Posterior cingulate gyrus (tissue), 11 donors: ENCODE measurements around the gene ATP6V0A1.

ENCODE experiments used
- DNase-seq, 10 donors: peaks; one replicate each; pipeline versions ENCODE4 v3.0.0 to v3.0.0-alpha.2; 2020 to 2021; ENCODE audit warnings: mixed read lengths in 3 of 10
- intact Hi-C: fragments of 100-400 bp; cut with DNase I; formaldehyde crosslinking; loops from one replicate; pipeline ENCODE4 v1.15.1; 2023

The ATP6V0A1 gene

DNA sequence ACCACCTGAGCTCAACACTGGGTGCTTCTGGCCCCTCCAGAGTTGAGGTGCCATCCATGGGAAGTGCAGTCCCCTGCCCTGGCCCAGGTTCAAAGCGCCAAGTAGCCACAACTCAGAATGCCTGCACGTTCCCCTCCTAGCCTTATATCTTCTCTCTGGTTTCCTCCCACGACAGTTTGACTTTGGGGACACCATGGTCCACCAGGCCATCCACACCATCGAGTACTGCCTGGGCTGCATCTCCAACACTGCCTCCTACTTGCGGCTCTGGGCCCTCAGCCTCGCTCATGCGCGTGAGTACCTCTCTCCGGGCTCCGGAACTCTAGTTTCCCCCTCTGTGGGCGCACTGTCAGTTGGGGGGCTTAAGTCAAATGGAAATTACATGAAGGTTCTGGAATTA lies 55.0 kb downstream of the ATP6V0A1 start:
- peak in 1 of 10 donors; percentile 49 for DNase-seq
- intact Hi-C loops: loop anchor here (10.0 kb wide), 1 partner anchor 49 kb away; no protein-coding TSS in a partner anchor

DNA sequence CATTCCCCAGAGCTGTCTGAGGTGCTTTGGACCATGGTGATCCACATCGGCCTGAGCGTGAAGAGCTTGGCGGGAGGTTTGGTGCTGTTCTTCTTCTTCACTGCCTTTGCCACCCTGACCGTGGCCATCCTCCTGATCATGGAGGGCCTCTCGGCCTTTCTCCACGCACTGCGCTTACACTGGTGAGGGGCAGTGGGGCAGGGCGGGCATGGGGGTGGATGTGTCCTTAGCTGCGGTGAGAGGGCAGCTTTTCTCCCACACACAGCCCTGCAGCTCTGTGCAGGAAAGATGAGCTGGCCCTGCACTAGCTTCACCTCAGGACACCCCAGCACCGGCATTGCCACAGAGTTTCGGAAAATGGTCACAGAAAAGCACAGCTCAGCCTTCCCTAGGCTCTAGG lies 55.6 kb downstream of the ATP6V0A1 start:
- peak in 2 of 10 donors; percentile 31 to 38 for DNase-seq
- intact Hi-C loops: loop anchor here (10.0 kb wide), 1 partner anchor 49 kb away; no protein-coding TSS in a partner anchor

DNA sequence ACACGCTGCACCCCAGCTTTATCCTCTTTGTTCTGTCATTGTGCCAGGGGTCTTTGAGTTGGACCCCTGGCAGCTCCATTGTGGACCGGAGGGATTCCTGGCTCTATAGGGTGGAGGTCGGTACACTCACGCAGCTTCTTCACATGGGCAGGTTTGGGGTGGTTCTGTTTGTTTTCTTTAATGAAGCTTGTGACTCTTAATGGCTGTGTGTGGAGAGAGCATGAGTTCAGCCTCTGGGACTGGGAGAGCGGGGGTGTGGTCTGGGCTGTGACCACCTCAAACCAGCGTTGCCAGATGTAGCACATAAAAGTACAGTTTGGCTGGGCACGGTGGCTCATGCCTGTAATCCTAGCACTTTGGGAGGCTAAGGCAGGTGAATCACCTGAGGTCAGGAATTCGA lies 56.2 kb downstream of the ATP6V0A1 start:
- intact Hi-C loops: loop anchor here (10.0 kb wide), 1 partner anchor 50 kb away; no protein-coding TSS in a partner anchor

DNA sequence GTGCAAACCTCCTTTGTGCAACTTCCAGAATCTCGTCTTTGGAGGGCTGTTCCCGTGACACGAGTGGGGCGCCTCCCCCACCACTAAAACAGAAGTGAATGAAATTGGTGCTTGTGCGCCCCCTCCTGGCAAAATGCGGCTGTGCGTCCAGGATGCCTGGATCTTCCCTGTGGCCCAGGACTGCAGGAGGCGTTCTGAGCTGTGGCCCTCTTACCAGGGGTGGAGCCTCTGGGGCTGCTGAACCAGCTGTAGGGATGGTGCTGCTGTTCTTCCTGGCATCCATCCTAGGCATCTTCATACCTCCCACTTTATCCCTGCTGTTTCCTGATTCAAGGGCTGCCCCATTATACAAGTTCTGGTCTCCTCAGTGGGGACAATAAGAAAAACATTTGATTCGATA lies 58.8 kb downstream of the ATP6V0A1 start:
- intact Hi-C loops: loop anchor here (10.0 kb wide), 1 partner anchor 53 kb away; no protein-coding TSS in a partner anchor
- DNase-seq: peak; percentile 58 to 97 (median 83)

More for the DNA sequence above, 56.2 kb downstream of the ATP6V0A1 start:
- peak in 2 of 10 donors; percentile 5 to 19 for DNase-seq

DNA sequence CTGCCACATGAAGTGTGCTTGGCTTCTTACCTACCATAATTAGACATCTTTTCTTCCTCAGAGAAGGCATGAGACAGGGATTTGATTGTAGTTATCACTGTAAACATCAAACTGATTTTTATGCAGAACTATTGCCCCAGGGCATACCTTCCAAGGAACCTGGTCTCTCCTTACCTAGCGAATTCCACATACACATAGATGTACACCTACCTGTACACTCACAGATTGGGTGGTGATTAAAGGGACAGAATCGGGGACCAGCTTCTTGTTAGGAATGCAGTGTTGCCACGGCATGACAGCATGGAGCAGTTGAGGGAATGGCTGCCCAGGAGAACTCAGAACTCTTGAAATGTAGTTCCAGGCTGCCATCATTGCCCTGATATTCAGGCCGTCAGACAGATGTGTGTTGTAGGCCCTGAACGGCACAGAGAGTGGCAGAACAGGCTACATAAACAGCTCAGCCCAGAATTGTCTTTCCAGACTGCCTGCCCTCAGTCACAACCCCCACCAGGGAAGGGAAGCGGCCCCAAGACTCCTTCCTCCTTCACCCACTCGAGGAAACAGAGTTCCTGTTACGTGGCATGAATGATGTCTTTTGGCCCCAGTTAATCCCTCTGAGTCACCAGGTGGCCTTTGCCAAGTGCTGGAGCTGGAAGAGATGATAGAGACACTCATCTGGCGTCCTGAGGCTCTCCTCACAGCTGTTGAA lies 59.5 kb downstream of the ATP6V0A1 start:
- DNase-seq: peak in 5 of 10 donors; percentile 17 to 90 (median 54)
- intact Hi-C loops: loop anchor here (10.0 kb wide), 1 partner anchor 53 kb away; no protein-coding TSS in a partner anchor

DNA sequence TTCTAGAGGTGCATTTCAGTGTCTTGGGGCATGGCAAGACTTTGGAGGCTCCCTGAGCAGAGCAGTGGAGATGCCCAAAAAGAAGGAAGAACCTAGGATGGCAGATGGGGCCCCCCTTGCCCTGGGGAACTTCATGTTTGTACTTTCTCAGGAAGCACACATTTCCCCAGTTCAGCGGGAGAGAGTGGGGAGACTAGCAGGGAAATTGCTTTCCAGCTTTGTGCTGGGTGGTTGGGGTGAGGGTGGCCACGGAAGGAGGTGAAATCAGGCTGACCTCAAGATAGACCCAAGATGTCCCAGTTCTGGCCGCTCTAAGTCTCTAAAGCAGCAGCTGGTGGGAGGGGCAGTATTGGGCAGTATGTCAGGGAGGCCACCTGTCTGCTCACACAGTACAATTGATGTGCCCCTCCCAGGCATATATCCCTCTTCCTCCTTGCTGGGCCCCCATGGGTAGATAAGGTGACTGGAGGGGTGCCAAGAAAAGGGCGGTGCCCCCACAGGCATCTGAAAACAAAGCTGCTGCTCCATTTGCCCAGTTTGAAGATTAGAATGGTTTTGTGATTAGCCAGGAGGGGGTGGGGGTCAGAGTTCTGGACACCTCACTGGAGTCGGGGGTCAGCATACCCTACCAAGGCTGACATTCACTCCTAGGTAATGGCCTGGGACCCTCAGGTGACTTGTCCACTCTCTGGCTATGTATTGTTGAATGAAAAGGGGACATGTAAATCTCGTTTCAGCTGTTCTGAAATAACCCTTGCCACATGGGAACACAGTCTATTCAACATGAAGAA lies 60.3 kb downstream of the ATP6V0A1 start:
- DNase-seq: peak in 1 of 10 donors; percentile 78
- intact Hi-C loops: loop anchor here (10.0 kb wide), 1 partner anchor 54 kb away; no protein-coding TSS in a partner anchor

DNA sequence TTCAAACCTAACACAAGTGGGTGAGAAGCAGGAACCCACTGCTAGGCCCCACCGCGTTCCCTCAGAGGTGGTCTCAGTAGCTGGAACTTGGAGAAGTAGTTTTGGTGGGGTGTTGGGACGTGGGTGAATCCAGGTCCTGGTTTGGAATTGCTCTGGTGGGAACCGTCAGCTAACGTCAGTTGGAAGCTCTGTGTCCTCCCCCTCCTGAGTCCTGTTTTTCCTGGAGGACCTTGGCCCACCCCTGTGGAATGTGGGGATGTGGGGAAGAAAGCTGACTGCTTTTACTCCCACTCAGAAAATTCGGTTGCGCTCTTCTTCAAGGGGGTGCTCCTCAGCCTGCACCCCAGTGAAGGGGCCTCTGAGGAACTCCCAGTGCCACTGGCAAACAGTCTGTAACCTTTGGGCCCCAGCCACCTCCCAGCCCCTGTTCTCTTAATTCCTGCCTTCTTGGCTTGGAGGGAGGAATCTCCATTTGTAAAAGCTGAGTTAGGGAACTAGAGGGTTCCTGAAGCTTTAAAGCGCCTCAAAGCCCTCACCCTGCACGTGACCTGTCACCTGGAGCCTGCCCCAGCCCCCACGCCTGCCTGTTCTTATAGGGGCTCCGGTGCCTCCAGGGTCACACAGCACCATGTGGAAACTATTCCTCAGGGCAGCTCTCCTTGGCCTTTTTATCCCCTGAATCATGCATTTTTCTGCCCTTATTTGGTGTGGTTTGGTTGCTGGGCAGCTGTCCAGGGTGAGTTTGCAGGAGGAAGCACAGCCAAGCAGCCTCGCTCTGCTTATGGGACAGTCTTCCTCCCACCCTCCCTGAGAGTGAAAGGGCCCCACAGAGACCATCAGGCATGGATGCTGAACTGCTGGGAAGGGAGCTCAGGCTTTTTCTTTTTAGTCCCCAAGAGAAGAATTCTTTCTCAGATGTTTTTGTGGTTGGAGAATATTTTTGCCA lies 61.1 kb downstream of the ATP6V0A1 start:
- intact Hi-C loops: loop anchor here (5.0 to 10.0 kb wide), 3 partner anchors 55 to 208 kb away; no protein-coding TSS in a partner anchor
- DNase-seq: peak; percentile 64 to 94 (median 70)

DNA sequence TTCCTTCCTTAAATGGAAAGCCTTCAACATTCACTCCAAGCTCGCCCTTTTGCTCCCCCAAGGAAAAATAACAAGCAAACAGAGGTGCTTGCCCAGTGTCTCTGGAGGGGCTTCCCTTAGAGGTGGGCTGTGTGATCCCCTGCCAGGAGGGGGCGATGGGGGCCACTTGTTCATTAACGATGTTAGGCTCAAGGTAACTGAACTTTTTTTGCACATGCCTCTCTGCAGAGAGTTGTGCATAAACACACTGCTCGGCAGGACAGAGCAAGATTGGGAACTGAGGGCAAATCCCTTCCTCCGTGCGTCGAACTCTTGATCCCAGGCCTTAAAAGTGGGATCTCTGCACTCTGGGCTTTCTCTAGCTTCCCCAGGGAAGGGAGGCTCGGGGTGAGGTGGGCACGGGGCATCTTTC lies 61.9 kb downstream of the ATP6V0A1 start:
- intact Hi-C loops: loop anchor here (5.0 to 10.0 kb wide), 2 partner anchors 116 to 208 kb away; no protein-coding TSS in a partner anchor
- DNase-seq: peak in 2 of 10 donors; percentile 20 to 52

DNA sequence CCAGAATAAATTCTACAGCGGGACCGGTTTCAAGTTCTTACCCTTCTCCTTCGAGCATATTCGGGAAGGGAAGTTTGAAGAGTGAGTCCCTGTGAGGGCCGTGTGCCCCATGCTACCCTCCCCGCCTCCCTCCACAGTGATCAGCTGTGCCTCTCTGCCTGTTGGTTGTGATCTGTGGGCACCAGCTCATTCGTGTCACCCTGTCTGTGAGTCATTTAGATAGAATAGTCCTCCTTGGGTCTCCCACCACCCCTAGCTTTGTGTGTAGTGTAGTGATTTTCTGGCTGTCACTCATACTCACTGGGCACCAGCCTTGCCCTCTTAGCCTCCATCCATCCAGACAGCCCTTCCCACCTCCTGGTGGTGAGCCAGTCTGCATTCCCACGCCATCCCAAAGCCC lies 62.4 kb downstream of the ATP6V0A1 start:
- peak in 2 of 10 donors; percentile 10 to 15 for DNase-seq
- intact Hi-C loops: loop anchor here (5.0 to 10.0 kb wide), 2 partner anchors 116 to 209 kb away; no protein-coding TSS in a partner anchor

DNA sequence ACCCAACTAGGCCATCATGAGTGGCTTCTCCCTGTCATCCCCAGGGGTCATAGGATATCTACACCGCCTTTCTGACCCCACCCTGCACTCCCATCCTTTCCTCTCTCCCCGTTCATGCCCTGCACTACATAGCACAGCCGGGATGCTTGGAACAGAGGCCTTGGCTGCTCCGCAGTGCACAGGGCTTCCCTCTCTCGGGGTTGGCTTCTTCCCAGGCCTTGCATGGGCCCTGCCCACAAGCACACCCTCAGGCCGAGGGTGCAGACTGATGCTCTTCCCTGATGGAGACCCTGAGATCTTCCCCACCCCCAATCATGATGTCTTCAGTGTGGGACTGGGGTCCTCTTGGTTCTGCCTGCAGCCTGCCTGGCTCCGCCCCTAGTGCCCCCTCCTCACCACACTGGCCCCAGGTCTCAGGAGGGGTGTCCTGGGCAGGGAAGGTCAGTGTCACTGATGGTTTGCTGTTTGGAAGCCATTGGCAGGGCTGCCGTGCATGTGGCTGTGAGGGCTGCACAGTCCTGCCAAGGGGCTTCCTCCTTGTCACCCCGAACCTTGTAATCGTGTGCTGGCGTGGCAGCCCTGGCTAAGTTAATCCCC lies 63.1 kb downstream of the ATP6V0A1 start:
- peak in 2 of 10 donors; percentile 61 to 62 for DNase-seq

DNA sequence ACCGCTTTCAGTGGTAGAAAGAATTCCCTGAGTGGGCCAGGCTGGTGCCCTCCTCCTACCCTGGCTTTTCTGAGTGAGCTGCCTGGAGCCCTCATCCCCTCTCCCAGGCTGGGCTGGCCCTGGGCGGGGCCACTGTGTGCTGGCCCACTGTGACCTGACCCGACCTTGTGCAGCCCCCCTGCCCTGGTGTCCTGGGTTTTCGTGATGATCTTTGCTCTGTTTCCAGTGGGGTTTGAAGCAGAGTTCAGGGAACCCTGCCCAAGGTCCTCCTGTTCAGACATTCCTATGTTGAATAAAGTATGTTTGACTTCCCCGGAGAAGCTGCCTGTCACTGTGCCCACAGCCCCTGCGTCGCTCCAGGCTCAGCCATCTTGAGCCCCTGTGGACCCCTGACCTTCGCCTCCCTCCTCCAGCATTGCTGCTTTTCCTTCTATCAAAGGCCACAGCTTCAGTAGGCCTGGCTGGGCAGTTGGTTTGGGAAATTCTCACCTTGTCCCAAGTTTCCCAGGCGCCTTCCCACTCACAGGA lies 63.6 kb downstream of the ATP6V0A1 start:
- DNase-seq: peak in 1 of 10 donors; percentile 63
- intact Hi-C loops: loop anchor here (5.0 to 10.0 kb wide), 2 partner anchors 118 to 210 kb away; no protein-coding TSS in a partner anchor

More for the DNA sequence above, 63.1 kb downstream of the ATP6V0A1 start:
- intact Hi-C loops: loop anchor here (5.0 to 10.0 kb wide), 2 partner anchors 117 to 209 kb away; no protein-coding TSS in a partner anchor

DNA sequence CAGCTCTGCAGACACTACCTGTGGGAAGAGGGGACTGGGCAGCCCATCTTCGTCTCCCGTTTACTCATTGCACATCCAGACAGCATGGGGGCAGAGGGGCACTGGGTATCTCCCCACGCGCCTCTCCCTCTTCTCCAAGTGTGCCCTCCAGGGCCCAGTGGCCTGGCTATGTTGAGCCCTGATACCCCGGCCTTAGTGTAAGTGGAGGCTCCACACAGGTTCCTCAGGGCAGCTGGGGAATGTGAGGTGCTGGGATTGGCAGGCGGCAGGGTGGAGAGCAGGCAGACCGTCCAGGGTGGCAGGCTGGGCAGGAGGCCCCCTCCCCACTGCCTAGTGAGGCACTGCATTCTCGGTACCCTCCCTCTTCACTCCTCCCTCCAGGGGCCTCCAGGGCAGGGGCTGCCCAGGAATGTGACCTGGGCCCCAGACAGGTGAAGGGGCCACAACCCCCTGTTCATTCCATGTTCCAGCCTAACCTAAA lies 64.2 kb downstream of the ATP6V0A1 start:
- peak in 2 of 10 donors; percentile 53 to 55 for DNase-seq
- intact Hi-C loops: loop anchor here (5.0 to 10.0 kb wide), 2 partner anchors 118 to 211 kb away; no protein-coding TSS in a partner anchor

DNA sequence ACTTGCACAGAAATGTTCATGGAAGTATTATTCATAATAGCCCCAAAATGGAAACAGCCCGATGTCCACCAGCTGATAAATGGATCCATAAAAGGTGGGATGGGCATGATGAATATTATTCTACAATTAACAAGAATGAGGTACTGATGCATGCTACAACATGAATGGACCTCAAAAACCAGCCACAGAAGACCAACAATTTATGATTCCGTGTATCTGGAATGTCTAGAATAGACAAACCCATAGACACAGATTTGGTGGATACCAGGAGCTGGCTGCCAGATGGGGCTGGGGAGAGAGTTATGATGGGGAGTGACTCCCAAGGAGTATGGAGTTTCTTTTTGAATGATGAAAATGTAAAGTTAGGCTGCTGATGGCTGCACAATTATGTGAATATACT lies 66.5 kb downstream of the ATP6V0A1 start:
- peak in 2 of 10 donors; percentile 5 to 6 for DNase-seq
- intact Hi-C loops: loop anchor here (5.0 to 10.0 kb wide), 2 partner anchors 120 to 203 kb away; no protein-coding TSS in a partner anchor

DNA sequence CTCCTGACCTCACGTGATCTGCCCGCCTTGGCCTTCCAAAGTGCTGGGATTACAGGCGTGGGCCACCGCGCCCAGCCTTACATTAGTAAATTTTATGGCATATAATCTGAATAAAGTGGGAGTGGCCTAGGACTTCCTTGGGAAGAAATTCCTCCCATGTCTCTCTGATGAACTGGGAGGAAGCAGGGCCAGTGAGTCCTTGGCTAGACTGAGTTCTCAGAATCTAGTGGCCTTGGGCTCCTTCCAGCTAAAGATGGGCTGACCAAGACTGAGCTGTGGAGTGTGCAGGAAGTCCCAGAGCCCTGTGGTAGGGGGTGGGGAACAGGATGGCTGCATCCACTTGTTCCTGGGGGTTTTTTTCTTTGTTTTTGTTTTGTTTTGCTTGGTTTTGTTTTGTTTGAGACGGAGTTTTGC lies 67.4 kb downstream of the ATP6V0A1 start:
- intact Hi-C loops: loop anchor here (5.0 to 10.0 kb wide), 2 partner anchors 121 to 204 kb away; no protein-coding TSS in a partner anchor
- peak in 1 of 10 donors; percentile 37 for DNase-seq

DNA sequence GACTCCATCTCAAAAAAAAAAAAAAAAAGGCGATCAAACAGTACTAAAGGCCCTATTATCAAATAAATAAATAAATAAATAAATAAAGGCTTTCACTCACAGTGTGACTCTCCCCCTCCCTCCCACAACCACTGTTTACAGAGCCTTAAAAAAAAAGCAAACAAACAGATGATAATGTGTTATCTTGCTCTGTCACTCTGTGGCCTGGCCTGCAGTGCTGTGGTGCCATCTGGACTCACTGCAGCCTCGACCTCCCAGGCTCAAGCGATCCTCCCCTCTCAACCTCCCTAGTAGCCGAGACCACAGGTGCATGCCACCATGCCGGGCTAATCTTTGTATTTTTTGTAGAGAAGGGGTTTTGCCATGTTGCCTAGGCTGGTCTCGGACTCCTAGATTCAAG lies 69.3 kb downstream of the ATP6V0A1 start:
- intact Hi-C loops: loop anchor here (5.0 to 10.0 kb wide), 2 partner anchors 123 to 206 kb away; no protein-coding TSS in a partner anchor
- DNase-seq: peak in 1 of 10 donors; percentile 23

DNA sequence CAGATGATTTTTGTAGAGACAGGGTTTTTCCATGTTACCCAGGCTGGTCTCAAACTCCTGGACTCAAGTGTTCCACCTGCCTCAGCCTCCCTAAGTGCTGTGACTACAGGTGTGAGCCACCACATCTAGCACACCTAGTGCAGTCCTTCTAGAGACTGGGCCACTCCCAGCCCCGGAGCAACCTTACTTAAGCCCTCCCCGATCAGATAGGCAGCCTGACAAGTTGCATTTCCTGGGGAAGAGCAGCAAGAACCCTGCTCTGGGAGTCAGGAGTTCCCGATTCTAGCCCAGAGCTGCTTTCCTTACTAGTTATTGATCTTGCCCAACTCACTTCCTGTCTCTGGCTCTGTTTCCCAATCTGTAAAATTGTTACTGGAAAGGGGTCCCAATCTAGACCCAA lies 70.4 kb downstream of the ATP6V0A1 start:
- no peak for DNase-seq

DNA sequence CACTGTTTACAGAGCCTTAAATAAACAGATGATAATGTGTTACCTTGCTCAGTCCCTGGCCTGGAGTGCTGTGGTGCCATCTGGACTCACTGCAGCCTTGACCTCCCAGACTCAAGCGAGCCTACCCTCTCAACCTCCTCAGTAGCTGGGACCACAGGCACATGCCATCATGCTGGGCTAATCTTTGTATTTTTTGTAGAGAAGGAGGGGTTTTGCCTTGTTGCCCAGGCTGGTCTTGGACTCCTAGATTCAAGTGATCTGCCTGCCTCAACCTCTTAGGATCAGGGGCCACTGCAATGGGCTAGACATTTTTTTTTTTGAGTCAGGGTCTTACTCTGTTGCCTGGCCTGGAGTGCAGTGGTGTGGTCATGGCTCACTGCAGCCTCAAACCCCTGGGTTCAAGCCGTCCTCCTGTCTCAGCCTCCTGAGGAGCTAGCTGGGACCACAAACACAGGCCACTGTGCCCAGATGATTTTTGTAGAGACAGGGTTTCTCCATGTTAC lies 72.3 kb downstream of the ATP6V0A1 start:
- intact Hi-C loops: no loop called here
- DNase-seq: no peak

More for the DNA sequence above, 70.4 kb downstream of the ATP6V0A1 start:
- intact Hi-C loops: loop anchor here (5.0 to 10.0 kb wide), 2 partner anchors 124 to 207 kb away; no protein-coding TSS in a partner anchor
